Fibroblast of villous mesenchyme (primary cell): ENCODE measurements around the gene OPALIN. TPM values are rescaled to one million over a fixed set of nuclear protein-coding genes. Genes with fewer than 3 reads are reported as not detected.

Experiments
- DNase-seq: peaks from one replicate; pipeline ENCODE4 v3.0.0-alpha.2; 2010; ENCODE audit warnings: low read depth
- H3K4me3 ChIP-seq: 2 replicates; pipeline ENCODE4 v1.5.1; 2011; ENCODE audit warnings: low read depth, mild to moderate bottlenecking, low read length
- total RNA-seq: library from RNA; depleted of rRNA; stranded (reverse); fragments of >200 nt; gene quantifications from 2 replicates; pipeline ENCODE4 v1.2.3, GENCODE V29; 2012
- TF ChIP-seq, protein P1 (sequence below): IDR thresholded peaks from 2 replicates; pipeline ENCODE4 v1.5.1; 2012; ENCODE audit warnings: low read depth, mild to moderate bottlenecking, low read length; ENCODE audit not compliant: insufficient read depth

Gene OPALIN
- total RNA-seq, 1 donor = not detected

DNA sequence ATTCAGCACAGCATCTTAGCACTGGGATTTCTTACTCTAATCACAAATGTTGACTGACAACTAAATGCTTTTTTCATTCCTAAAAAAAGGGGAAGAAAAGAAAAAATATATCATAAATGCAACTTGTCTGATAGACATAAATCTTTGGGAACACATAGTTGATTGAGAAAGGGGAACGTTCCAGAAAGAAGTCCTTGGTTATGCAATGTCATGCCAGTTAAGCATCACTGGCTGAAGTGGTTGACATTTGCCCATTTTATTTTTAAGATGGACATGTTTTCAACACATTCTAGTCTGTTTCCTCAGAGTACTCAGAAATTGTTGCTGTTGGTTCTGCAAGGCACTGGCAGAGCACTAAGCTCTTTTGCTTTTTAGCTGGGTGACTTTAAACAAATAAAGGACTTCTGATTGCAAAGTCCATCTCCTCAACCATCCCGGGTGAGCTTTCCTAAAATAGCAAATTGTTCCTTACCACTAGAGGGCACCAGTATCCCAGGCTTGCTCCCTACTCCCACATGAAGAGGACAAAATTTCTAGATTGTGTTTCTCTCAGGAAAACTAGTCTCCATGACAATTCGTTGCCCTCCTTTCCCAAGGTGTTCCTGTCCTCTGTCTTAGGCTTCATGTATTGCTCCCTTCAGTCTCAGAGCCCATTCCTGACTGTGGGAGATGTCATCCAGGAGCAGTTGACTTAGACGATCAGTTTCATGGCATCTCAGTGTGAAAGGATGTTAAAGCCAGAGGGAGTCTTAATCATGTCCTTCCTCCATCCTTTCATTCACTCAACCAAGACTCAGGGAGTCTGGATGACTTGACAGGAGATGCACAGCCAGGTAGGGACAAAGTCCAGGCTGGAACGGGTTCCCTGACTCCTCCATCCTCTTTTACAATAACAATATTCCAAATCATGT is 23.9 kb downstream of the OPALIN start:
- TF ChIP-seq, protein P1, sequence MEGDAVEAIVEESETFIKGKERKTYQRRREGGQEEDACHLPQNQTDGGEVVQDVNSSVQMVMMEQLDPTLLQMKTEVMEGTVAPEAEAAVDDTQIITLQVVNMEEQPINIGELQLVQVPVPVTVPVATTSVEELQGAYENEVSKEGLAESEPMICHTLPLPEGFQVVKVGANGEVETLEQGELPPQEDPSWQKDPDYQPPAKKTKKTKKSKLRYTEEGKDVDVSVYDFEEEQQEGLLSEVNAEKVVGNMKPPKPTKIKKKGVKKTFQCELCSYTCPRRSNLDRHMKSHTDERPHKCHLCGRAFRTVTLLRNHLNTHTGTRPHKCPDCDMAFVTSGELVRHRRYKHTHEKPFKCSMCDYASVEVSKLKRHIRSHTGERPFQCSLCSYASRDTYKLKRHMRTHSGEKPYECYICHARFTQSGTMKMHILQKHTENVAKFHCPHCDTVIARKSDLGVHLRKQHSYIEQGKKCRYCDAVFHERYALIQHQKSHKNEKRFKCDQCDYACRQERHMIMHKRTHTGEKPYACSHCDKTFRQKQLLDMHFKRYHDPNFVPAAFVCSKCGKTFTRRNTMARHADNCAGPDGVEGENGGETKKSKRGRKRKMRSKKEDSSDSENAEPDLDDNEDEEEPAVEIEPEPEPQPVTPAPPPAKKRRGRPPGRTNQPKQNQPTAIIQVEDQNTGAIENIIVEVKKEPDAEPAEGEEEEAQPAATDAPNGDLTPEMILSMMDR = peak; percentile 81
- DNase-seq = peak; percentile 48
- H3K4me3 ChIP-seq = no peak overlapping the region

DNA sequence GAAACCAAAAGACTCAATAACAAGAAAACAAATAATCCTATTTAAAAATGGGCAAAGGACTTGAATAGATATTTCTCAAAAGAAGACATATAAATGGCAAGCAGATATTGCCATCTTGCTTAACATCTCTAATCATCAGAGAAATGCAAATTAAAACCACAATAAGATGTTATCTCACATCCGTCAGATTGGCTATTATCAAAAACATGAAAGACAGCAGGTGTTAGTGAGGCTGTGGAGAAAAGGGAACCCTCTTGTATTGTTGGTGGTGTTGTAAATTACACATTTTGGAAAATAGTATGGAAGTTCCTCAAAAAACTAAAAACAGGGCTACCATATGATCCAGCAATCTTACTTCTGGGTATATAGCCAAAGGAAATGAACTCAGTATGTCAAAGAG is 25.7 kb downstream of the OPALIN start:
- no peak for DNase-seq
- TF ChIP-seq, protein P1 = no peak
- no peak overlapping the region for H3K4me3 ChIP-seq

DNA sequence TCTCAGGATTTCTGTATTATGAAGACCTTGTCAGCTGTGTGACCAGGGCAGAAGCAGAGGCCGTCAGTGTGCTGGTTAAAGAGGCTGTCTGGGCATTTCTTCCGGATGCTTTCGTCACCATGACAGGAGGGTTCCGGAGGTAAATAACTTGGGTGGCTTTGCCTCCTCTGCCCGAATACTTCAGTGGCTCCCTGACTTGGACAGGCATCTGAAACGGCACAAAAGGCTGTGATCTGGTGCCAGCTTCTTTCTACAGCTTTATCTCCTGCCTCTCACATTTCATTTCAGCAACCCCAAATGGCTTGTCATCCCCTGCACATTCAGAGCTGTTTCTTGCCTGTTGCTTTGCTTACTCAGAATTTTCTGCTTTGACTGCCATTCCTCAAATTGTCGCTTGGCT is 31.3 kb downstream of the OPALIN start:
- H3K4me3 ChIP-seq = no peak overlapping the region
- TF ChIP-seq, protein P1 = no peak
- no peak for DNase-seq

DNA sequence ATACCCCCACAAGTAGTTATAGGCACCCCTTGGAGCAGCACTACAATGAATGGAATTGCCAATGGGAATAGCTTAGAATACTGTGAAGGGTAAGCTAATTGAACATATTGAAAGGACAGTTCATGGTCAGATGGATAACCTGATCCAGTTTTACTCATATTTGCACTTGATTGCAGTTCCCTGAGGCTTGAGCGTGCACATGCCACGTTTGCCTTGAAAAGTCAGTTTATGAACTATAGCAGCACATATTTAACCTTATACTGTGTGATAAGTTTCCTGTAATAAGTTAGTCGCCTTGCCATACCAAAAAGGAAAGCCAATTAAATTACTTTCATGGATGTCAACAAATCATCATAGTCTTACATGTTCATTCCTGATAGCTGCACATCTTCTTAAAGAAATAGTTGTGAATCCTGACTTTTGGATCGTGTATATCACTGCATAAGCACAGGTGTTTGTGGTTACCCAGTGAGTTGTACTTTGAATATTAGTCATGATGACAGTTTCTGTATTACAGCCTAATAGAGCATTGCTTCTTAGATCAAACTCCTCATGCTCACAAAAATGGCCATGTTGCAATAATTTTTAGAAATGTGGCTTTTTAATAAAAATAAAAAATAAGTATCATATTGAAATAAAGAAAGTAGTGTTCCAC is 33.0 kb downstream of the OPALIN start:
- no peak overlapping the region for H3K4me3 ChIP-seq
- TF ChIP-seq, protein P1 = no peak
- DNase-seq = no peak

DNA sequence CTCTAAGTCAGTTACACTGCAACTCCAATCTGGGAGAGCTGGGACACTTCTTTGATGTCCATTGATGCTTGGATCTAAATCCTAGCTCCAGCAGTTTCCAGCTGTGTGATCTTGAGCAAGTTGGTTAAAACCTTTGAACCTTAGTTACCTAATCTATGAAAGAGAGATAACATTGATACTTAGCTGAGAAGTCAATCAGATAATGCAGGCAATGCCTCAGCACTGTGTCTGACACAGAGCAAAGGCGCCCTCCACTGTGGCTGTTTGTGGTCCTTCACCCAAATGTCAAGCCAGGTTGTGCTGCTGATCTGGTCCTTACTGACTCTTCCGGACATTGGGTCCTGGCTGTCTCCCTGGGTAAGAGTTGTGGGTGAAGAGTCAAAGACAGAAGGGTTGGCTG is 34.4 kb downstream of the OPALIN start:
- TF ChIP-seq, protein P1 = no peak

DNA sequence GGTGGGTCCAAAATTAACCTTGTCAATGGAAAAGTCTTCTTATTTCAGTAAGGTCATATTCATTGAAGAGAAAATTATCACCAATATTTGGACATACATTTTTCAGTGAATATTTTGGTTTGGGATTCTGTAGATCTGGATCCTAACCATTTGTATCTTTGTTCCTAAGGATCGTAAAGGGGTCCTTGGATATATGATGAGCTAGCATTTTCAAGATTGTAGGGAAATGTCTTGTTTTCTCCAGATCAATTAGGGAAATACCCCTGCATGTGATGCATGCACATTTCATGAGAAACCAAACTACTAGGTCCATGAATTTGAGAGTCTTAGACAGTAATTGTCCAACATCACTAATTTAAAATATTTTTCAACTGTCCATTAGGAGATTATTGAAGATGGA is 36.5 kb downstream of the OPALIN start:
- H3K4me3 ChIP-seq = no peak overlapping the region
- DNase-seq = no peak
- TF ChIP-seq, protein P1 = no peak

More for the DNA sequence above, 34.4 kb downstream of the OPALIN start:
- H3K4me3 ChIP-seq = no peak overlapping the region
- no peak for DNase-seq
